GM19395 (cell line): ENCODE results near the gene SLC4A1AP.

ENCODE experiments used
- ATAC-seq: cut with Tn5 transposase; IDR thresholded peaks from one replicate; pipeline ENCODE4 v1.9.1; 2021; ENCODE audit warnings: mild to moderate bottlenecking, moderate library complexity; ENCODE audit not compliant: unreplicated experiment

Gene SLC4A1AP

GRCh38 chr2:27716301-27717069 is 52.8 kb downstream of the SLC4A1AP start:
- no peak for ATAC-seq

GRCh38 chr2:27717070-27717795 is 53.5 kb downstream of the SLC4A1AP start:
- no peak for ATAC-seq

GRCh38 chr2:27720004-27720551 is 56.4 kb downstream of the SLC4A1AP start:
- no peak for ATAC-seq

- ATAC-seq = no peak
These were observed 57.6 kb downstream of the SLC4A1AP start for GRCh38 chr2:27721335-27721734.

DNA sequence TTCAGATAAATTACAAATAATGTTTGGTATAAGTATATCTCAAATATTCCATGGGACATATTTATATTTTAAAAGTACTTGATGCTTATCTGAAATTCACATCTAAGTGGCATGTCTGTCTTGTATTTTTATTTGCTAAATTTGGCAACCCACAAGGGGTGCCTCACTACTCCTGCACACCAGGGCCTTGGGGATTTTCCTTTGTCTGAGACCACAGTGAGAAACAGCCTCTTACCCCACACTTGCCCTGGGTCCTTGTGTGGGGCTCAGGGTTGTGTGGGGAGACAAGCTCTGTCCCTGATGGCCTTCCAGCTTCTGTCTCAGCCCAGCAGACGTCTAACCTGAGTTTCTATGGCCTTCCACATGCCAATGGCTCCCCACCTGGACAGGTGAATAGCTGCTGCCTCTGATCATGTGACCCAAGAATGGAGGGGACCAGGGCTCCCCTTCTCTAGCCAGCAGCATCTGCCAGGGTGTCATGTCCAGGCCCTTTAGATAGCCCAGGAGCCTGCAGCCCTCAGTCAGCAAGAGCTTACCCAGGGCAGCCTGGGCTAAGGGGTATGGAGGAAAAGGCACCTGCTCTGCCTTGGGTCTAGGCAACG is 58.3 kb downstream of the SLC4A1AP start:
- no peak for ATAC-seq

DNA sequence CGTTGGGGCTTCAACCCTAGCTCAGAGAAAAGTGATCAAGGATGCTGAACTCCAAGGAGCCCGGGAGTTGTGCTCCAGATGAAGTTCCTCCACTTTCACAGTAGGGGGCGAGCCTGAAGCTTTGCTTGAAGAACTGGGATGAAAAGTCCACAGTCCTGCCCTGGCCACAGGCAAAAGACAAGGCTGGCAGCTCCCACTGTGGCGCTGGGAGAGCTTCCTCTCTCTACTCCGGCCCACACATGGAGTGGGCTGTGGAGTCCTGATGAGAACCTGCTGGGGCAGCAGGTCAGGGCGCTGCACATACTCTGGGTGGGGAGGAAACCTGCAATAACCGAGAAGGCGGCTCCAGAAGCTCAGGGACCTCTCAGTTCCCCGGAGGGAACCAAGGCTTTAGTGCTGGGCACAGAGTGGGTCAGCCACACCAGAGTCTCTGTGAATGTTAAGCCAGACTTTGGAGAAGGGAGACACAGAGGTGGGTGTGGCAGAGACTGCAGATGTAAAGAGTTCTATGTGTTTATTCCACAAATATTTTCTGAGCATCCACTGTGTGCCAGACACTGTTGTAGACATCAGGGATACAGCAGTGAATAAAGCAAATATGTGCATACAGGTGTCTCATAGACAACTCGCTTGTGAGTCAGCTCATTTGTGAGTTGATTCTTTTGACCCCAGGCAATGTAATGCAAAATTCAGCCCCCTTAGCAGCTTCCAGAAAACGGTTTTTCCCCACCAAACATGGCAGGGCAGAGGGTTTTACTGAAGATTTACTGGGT is 59.9 kb downstream of the SLC4A1AP start:
- no peak for ATAC-seq

GRCh38 chr2:27724191-27724590 is 60.5 kb downstream of the SLC4A1AP start:
- ATAC-seq = no peak

GRCh38 chr2:27724905-27725701 is 61.4 kb downstream of the SLC4A1AP start:
- ATAC-seq = no peak

GRCh38 chr2:27727257-27727656 is 63.6 kb downstream of the SLC4A1AP start:
- no peak for ATAC-seq

- no peak for ATAC-seq
These were observed 64.6 kb downstream of the SLC4A1AP start for GRCh38 chr2:27728081-27728858.

- ATAC-seq = no peak
These were observed 65.5 kb downstream of the SLC4A1AP start for GRCh38 chr2:27729198-27729597.

- no peak for ATAC-seq
These were observed 65.9 kb downstream of the SLC4A1AP start for GRCh38 chr2:27729614-27730013.

- no peak for ATAC-seq
These were observed 66.6 kb downstream of the SLC4A1AP start for GRCh38 chr2:27730261-27730662.

DNA sequence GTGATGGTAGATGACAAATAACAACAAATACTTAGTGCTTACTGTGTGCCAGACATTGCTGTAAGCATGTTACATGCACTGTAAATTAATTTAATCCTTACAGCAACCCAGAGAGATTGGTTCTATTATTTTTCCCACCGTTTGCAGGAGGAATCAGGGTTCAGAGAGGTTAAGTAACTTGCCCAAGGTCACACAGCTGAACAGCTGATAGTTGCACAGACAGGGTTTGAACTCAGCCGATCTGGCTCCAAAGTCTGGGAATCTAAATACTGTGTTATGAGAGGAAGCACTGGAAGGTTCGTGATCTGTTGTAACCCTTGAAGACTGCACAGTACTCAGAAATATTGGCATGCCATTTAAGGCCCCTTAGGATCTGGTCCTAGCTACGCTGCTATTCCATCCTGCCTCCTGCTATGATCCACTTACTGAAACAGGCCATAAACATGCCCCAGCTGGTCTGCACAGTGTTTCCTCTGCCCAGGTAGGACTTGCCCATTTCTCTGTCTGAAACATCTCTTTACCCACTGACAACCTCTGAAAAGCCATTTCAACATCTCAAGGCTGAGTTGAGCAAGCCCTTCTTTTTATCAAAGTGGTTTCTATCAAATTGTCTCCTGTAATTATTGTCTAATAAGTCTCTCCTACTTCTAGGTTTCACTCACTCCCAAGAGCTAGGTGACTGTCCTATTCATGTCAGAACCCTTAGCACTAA is 67.4 kb downstream of the SLC4A1AP start:
- ATAC-seq = no peak

GRCh38 chr2:27734305-27734704 is 70.6 kb downstream of the SLC4A1AP start:
- ATAC-seq = no peak

- no peak for ATAC-seq
These were observed 71.7 kb downstream of the SLC4A1AP start for GRCh38 chr2:27735263-27735904.

GRCh38 chr2:27736031-27736889 is 72.6 kb downstream of the SLC4A1AP start:
- no peak for ATAC-seq
